ENCODE measurements around the gene CSTPP1. TPM values are rescaled to one million over a fixed set of nuclear protein-coding genes. Genes with fewer than 3 reads are reported as not detected.

Gene CSTPP1
- total RNA-seq, 4 donors from 2014 or later = 5.3 to 14.8 (median 13.4) TPM

DNA sequence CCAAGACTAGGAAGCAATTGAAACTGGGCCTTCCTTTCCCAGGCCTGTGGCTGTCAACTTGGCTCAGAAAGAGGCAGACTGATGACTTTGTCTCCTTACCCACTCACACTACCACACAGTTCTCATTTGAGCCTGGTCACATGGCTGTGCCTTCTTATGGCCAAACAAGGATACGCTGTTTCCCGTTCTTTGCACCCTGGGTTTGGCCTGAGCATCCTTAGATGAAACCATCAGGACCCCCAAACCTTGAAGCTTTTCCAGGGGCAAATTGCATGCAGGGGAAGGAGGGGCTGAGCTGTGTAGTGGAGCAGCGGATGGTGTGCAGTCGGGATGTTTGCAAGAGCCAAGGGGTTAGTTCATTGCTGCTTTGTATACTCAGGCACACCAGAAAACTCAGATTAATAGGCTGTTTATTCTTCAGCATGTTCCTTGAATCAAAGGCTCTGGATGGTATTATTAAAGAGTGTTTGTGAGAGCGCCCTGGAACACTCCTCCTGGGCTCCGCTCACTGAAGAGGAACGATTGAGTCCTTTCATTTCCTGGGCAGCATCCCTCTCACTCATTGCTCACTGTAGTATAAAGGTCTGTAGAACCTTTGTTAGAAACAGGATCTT, 170.3 kb downstream of the CSTPP1 start:
- no peak for TF ChIP-seq CTCF (IDR thresholded peaks at IDR 0.05; ENCODE audit: low read depth)

- no peak for TF ChIP-seq CTCF (IDR thresholded peaks at IDR 0.05; ENCODE audit: low read depth)
Measured at GRCh38 chr11:47107744-47108143, 171.2 kb downstream of the CSTPP1 start.

- TF ChIP-seq CTCF (IDR thresholded peaks at IDR 0.05; ENCODE audit: low read depth) = no peak
Measured at GRCh38 chr11:47108214-47108613, 171.7 kb downstream of the CSTPP1 start.

DNA sequence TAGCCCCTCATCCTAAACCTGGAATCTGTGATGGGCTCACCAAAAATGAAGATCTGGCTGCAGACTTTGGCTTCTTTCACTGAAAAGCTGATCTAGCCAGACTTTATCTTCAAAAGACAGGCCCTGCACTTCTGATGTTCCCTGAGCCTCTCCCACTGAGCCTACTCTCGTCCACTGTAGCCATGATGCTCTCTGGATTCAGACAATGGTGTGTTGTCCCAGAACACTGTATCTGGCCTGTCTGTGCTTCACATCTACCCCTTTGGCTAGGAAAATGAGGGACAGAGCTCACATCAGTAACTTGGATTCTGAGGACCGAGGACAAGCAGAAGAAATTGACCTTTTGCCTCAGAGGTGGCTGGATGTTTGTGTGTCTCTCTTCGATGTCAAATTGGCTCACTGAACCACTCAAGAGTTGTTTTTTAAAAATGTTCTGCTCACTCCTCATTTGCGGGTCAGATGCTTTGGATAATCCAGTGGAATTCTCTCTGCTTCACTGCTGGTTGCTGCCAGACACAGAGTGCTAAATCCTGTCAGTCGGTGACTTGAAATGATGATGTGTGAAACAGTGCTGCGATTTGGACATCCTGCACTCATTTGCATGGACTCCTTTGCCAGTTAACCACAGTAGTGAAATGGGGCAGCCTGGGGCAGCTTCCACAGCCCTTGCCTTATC, 172.6 kb downstream of the CSTPP1 start:
- TF ChIP-seq CTCF (IDR thresholded peaks at IDR 0.05; ENCODE audit: low read depth) = no peak

DNA sequence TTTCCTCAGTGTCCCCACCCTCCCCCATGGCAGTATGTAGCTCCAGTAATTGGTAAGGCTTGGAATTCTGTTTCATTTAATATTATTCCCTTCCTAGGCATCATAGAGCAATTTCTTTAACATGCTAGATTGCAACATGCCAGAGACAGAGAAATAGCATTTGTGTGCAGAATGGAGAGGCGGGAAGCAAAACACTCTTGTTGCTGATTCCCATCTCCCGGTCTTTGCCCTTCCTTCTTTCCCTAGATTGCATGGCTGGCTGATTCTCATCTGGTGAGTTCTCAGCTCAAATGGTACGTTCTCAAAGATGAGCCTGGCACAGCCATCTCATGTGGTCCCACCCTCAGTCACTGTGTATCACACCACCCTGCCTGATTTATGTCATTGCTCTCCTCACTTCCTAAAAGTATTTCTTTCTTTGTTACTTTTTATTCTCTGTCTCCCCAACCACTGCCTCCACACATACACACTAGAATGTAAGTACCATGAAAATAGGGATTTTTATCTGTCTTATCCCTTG, 173.2 kb downstream of the CSTPP1 start:
- no peak for TF ChIP-seq CTCF (IDR thresholded peaks at IDR 0.05; ENCODE audit: low read depth)

DNA sequence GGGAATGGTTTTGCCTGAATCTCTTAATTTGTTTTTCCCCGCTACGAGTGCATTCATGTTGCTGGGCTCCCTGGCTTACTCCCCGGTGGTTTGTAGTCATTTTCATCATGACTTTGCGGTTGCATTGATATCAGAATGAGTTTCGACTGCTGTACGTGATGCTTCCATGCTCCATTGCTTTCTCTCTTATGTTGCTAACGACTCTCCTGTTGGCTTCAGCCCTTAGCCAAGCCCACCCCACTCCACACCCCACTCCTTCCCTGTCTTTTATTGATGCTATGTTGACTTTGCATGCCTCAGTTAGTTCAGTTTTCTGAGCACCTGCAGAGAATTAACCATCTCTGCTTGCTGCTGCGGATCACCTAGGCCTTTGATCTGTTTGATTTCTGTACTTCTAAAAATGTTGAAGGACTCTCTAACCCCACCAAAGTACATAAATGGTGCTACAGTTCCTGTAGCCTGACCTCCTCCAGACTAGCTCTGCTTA, 174.8 kb downstream of the CSTPP1 start:
- TF ChIP-seq CTCF (IDR thresholded peaks at IDR 0.05; ENCODE audit: low read depth) = no peak

- no peak for TF ChIP-seq CTCF (IDR thresholded peaks at IDR 0.05; ENCODE audit: low read depth)
Measured at GRCh38 chr11:47121056-47121455, 184.5 kb downstream of the CSTPP1 start.
